ENCODE results near the gene THRB. TPM values are rescaled to one million over a fixed set of nuclear protein-coding genes. Genes with fewer than 3 reads are reported as not detected.

THRB gene
- total RNA-seq, 4 donors from 2014 or later = 6.3 to 10.3 (median 8.5) TPM

- Histone ChIP-seq H3K4me1 (peaks cover 0 to 27% (median 0%) of the 10 kb centered on the region in 4 donors), H3K4me3 (no peak overlapping the region), H3K9me3 (no peaks in the 10 kb centered on the region), H3K36me3 (no peaks in the 10 kb centered on the region), H3K27ac (no peak overlapping the region), H3K27me3 (no peaks in the 10 kb centered on the region)
- DNase-seq (ENCODE audit: low spot score in 2 of 2) = no peak
- TF ChIP-seq EP300 (IDR thresholded peaks at IDR 0.05) (no peak), POLR2A (IDR thresholded peaks at IDR 0.05) (no peak), CTCF (IDR thresholded peaks at IDR 0.05) (no peak)
- WGBS, 2 donors = 52 to 53% methylated on average over 5 of the region's 5 CpGs
Measured at GRCh38 chr3:24339266-24339825, 155.3 kb downstream of the THRB start.

GRCh38 chr3:24338409-24339130 lies 156.1 kb downstream of the THRB start:
- Histone ChIP-seq H3K27ac (no peak overlapping the region), H3K36me3 (no peaks in the 10 kb centered on the region), H3K4me1 (peaks cover 0 to 27% (median 0%) of the 10 kb centered on the region in 4 donors), H3K9me3 (no peaks in the 10 kb centered on the region), H3K27me3 (no peaks in the 10 kb centered on the region), H3K4me3 (no peak overlapping the region)
- TF ChIP-seq POLR2A (IDR thresholded peaks at IDR 0.05) (no peak), CTCF (IDR thresholded peaks at IDR 0.05) (no peak), EP300 (IDR thresholded peaks at IDR 0.05) (no peak)
- no peak for DNase-seq (ENCODE audit: low spot score in 2 of 2)
- 57 to 65% methylated on average over 5 of the region's 5 CpGs for WGBS, 2 donors

GRCh38 chr3:24336101-24336500 lies 158.5 kb downstream of the THRB start:
- H3K9me3 ChIP-seq = no peaks in the 10 kb centered on the region
- H3K4me3 ChIP-seq = no peak overlapping the region
- no peaks in the 10 kb centered on the region for H3K36me3 ChIP-seq
- no peak for DNase-seq (ENCODE audit: low spot score in 2 of 2)
- TF ChIP-seq CTCF (IDR thresholded peaks at IDR 0.05) (no peak), EP300 (IDR thresholded peaks at IDR 0.05) (peak in 1 of 2 donors; percentile 11)
- no peaks in the 10 kb centered on the region for H3K27me3 ChIP-seq
- H3K4me1 ChIP-seq = peaks cover 0 to 27% (median 2%) of the 10 kb centered on the region in 4 donors
- no peak overlapping the region for H3K27ac ChIP-seq
- WGBS, 2 donors = 27 to 32% methylated on average over 3 of the region's 3 CpGs

GRCh38 chr3:24332092-24332491 lies 162.6 kb downstream of the THRB start:
- TF ChIP-seq CTCF (IDR thresholded peaks at IDR 0.05) = no peak
- no peak for TF ChIP-seq POLR2A (IDR thresholded peaks at IDR 0.05)
- no peak for TF ChIP-seq EP300 (IDR thresholded peaks at IDR 0.05)
- Histone ChIP-seq H3K27me3 (no peaks in the 10 kb centered on the region), H3K27ac (no peak overlapping the region), H3K9me3 (no peaks in the 10 kb centered on the region), H3K36me3 (no peaks in the 10 kb centered on the region), H3K4me3 (no peak overlapping the region), H3K4me1 (peaks cover 0 to 4% (median 2%) of the 10 kb centered on the region in 4 donors)
- DNase-seq (ENCODE audit: low spot score in 2 of 2) = no peak
- 87 to 88% methylated on average over 3 of the region's 3 CpGs for WGBS, 2 donors

- TF ChIP-seq EP300 (IDR thresholded peaks at IDR 0.05) (no peak), POLR2A (IDR thresholded peaks at IDR 0.05) (no peak), CTCF (IDR thresholded peaks at IDR 0.05) (no peak)
- Histone ChIP-seq H3K36me3 (no peaks in the 10 kb centered on the region), H3K4me1 (no peaks in the 10 kb centered on the region), H3K27ac (no peak overlapping the region), H3K4me3 (no peak overlapping the region), H3K27me3 (no peaks in the 10 kb centered on the region), H3K9me3 (peaks cover 0 to 17% (median 2%) of the 10 kb centered on the region in 4 donors)
- no peak for DNase-seq (ENCODE audit: low spot score in 2 of 2)
Measured at GRCh38 chr3:24323272-24323671, 171.4 kb downstream of the THRB start.
